SU-DHL-6 (cell line): ENCODE data around the gene FLOT2.

ENCODE experiments used
- H2AFZ ChIP-seq: fragments of 200-600 bp; sonication (generic); 2 replicates; pipeline ENCODE4 v1.6.1; 2014; ENCODE audit warnings: low read depth, mild to moderate bottlenecking, moderate library complexity, mixed read lengths, antibody characterized with exemption, low read length; ENCODE audit not compliant: severe bottlenecking
- H3F3A ChIP-seq: fragments of 200-600 bp; shearing (Covaris generic); 2 replicates; pipeline ENCODE4 v1.6.0; 2016; ENCODE audit warnings: antibody characterized with exemption, mild to moderate bottlenecking; ENCODE audit not compliant: insufficient read depth
- H3K27ac ChIP-seq: fragments of 200-600 bp; sonication (generic); 2 replicates; pipeline ENCODE4 v1.5.1; 2016; ENCODE audit warnings: low read depth, mild to moderate bottlenecking, low read length, moderate library complexity, mixed read lengths
- H3K27me3 ChIP-seq: fragments of 200-600 bp; sonication (generic), shearing (Covaris generic); 2 replicates; pipeline ENCODE4 v1.6.0; 2014; ENCODE audit warnings: mild to moderate bottlenecking, low read length
- H3K36me3 ChIP-seq: fragments of 200-600 bp; sonication (generic); 2 replicates; pipeline ENCODE4 v1.6.1; 2014; ENCODE audit warnings: mild to moderate bottlenecking, low read length, mixed read lengths
- H3K4me2 ChIP-seq: fragments of 300-600, 200-600 bp; shearing (Covaris generic), sonication (generic); 2 replicates; pipeline ENCODE4 v1.6.0; 2014; ENCODE audit warnings: low read length, low read depth, mild to moderate bottlenecking; ENCODE audit not compliant: poor library complexity, severe bottlenecking
- H3K4me3 ChIP-seq: fragments of 200-600 bp; sonication (generic); 2 replicates; pipeline ENCODE4 v1.5.1; 2014; ENCODE audit warnings: antibody characterized with exemption, low read length, mild to moderate bottlenecking, mixed read lengths; ENCODE audit not compliant: insufficient read depth, poor library complexity, severe bottlenecking
- H3K79me2 ChIP-seq: fragments of 200-600 bp; sonication (generic); 2 replicates; pipeline ENCODE4 v1.6.1; 2014; ENCODE audit warnings: mild to moderate bottlenecking, low read length, moderate library complexity; ENCODE audit not compliant: insufficient read depth
- H3K9ac ChIP-seq: fragments of 200-600 bp; sonication (generic); 2 replicates; pipeline ENCODE4 v1.7.0; 2014; ENCODE audit warnings: mild to moderate bottlenecking, low read length
- H3K9me2 ChIP-seq: fragments of 200-600 bp; sonication (generic); replicated peaks from 2 replicates; pipeline ENCODE4 v1.6.1; 2014; ENCODE audit warnings: low read length; ENCODE audit not compliant: insufficient read depth
- H3K9me3 ChIP-seq: fragments of 200-600 bp; sonication (generic); 2 replicates; pipeline ENCODE4 v1.6.1; 2014; ENCODE audit warnings: low read length, mixed read lengths; ENCODE audit not compliant: insufficient read depth
- H4K20me1 ChIP-seq: fragments of 200-600 bp; sonication (generic); 2 replicates; pipeline ENCODE4 v1.6.1; 2014; ENCODE audit warnings: low read depth, mild to moderate bottlenecking, antibody characterized with exemption, low read length, moderate library complexity, mixed read lengths
- EZH2phosphoT487 ChIP-seq: fragments of 200-600 bp; sonication (generic), shearing (Covaris generic); conservative IDR thresholded peaks from 2 replicates; pipeline ENCODE4 v1.6.1; 2018; ENCODE audit warnings: mild to moderate bottlenecking, antibody characterized with exemption, low read length, moderate library complexity, mixed read lengths
- TF ChIP-seq, protein P1 (sequence below): fragments of 200-600 bp; sonication (generic); IDR thresholded peaks from one replicate; pipeline ENCODE4 v1.5.1; 2017; ENCODE audit warnings: antibody characterized with exemption, mild to moderate bottlenecking, low read length, moderate library complexity; ENCODE audit not compliant: insufficient read depth, poor library complexity, severe bottlenecking

Gene FLOT2

DNA sequence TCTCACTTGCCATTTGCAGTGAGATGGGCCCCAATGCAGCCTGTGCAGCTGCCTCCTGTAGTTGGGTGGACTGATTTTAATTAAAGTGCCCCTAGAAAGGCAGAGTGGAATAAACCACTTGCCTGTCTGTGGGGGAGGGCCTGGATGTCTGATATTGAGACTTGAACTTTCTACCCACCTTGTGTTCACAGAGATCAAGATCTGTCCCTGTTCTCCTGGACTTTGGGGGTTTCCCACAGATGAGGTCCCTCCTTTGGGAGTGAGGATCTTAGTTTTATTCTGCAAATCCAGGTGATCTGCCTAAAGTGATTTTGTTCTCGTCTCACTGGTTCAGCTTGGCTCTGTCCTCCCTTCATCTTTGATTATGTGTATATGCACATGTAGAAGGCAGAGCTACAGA lies 13.0 kb upstream of the FLOT2 start:
- H3K4me2 ChIP-seq, result no peak overlapping the region
- peaks cover 31% of the 10 kb centered on the region for H3K36me3 ChIP-seq
- 0 out of 2 replicates have a peak, but pooled peaks cover 3% of the 10 kb centered on the region for H3K79me2 ChIP-seq
- peaks cover 4% of the 10 kb centered on the region; the same call in 1 of the 2 replicates for H3F3A ChIP-seq
- TF ChIP-seq, protein P1, sequence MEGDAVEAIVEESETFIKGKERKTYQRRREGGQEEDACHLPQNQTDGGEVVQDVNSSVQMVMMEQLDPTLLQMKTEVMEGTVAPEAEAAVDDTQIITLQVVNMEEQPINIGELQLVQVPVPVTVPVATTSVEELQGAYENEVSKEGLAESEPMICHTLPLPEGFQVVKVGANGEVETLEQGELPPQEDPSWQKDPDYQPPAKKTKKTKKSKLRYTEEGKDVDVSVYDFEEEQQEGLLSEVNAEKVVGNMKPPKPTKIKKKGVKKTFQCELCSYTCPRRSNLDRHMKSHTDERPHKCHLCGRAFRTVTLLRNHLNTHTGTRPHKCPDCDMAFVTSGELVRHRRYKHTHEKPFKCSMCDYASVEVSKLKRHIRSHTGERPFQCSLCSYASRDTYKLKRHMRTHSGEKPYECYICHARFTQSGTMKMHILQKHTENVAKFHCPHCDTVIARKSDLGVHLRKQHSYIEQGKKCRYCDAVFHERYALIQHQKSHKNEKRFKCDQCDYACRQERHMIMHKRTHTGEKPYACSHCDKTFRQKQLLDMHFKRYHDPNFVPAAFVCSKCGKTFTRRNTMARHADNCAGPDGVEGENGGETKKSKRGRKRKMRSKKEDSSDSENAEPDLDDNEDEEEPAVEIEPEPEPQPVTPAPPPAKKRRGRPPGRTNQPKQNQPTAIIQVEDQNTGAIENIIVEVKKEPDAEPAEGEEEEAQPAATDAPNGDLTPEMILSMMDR, result no peak
- no peak for TF ChIP-seq EZH2phosphoT487
- no peak overlapping the region for H2AFZ ChIP-seq
- H3K27ac ChIP-seq, result no peak overlapping the region
- H3K27me3 ChIP-seq, result no peaks in the 10 kb centered on the region
- no peaks in the 10 kb centered on the region for H4K20me1 ChIP-seq
- H3K9me3 ChIP-seq, result no peaks in the 10 kb centered on the region
- no peak overlapping the region for H3K9ac ChIP-seq
- H3K4me3 ChIP-seq, result no peak overlapping the region
- no peaks in the 10 kb centered on the region for H3K9me2 ChIP-seq

DNA sequence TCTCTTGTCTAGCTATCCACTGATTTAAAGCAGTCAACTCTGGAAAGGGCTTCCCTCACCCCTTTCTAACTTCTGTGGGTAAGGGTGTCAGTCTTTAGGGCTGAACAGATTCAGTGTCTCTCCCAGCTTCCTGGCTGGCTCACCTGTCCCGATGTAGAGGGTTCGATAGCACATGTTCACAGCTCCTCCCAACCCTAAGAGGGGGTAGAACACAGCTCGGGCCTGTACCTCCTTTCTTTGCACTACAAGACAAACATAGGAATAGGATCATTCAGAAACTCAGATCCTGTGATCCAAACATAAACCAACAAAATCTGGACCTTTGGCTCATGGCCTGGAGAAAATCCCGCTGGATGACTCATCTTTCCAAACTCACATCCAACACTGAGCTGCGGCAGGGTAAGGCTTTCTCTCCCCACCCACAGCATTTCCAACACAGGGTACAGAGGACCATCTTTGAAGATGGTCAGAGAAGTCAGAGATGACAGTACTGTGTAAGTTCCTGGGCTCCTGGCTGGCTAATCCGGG lies 11.2 kb upstream of the FLOT2 start:
- H3K36me3 ChIP-seq, result peaks cover 21% of the 10 kb centered on the region; the same call in 1 of the 2 replicates
- no peaks in the 10 kb centered on the region for H3K27me3 ChIP-seq
- H3K9ac ChIP-seq, result no peak overlapping the region
- no peaks in the 10 kb centered on the region for H4K20me1 ChIP-seq
- peaks cover 20% of the 10 kb centered on the region for H3F3A ChIP-seq
- H3K79me2 ChIP-seq, result no peaks in the 10 kb centered on the region
- H3K4me2 ChIP-seq, result no peak overlapping the region
- H3K9me3 ChIP-seq, result no peaks in the 10 kb centered on the region
- no peak overlapping the region for H3K4me3 ChIP-seq
- no peak overlapping the region for H2AFZ ChIP-seq
- TF ChIP-seq, protein P1, result no peak
- TF ChIP-seq EZH2phosphoT487, result no peak
- no peak overlapping the region for H3K27ac ChIP-seq
- H3K9me2 ChIP-seq, result no peaks in the 10 kb centered on the region

DNA sequence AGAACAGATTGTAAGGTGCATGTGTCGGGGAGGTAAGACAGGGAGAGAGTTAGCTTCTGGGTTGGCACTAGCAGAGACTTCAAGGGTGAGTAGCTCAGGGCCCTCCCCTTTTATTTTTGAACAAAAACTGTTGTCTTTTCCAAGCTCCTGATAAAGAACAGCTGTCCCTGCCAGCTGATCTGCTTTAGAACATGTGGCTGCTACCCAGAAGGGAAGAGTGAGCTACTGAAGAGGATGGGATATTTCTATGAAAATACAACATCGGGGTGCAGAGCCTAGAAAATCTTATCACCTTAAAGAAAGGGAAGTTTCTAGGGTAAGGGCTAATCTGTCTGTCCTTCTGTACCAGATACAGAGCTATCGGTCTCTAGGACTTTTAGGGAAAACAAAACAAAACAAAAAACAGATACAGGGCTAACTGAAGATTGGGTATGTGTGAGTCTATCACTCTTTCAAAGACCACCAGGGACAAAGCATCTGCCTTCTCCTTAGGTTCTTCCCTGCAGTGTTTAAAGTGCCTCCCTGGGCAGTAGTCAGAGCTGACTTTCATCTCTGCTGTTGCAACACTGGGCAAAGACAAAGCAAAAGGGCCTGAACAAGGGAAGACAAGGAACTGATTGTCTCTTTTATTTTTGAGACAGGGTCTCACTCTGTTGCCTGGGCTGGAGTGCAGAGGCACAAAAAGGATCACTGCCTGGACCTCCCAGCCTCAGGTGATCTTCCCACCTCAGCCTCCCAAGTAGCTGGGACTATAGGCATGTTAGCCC lies 10.4 kb upstream of the FLOT2 start:
- Histone ChIP-seq H3F3A (peaks cover 20% of the 10 kb centered on the region), H2AFZ (no peak overlapping the region), H3K9me2 (no peaks in the 10 kb centered on the region), H3K4me3 (no peak overlapping the region), H3K79me2 (no peaks in the 10 kb centered on the region), H4K20me1 (no peaks in the 10 kb centered on the region), H3K9ac (no peak overlapping the region), H3K27ac (no peak overlapping the region), H3K36me3 (peaks cover 21% of the 10 kb centered on the region; the same call in 1 of the 2 replicates), H3K27me3 (no peaks in the 10 kb centered on the region), H3K9me3 (no peaks in the 10 kb centered on the region), H3K4me2 (no peak overlapping the region)
- TF ChIP-seq EZH2phosphoT487, result no peak
- TF ChIP-seq, protein P1, result no peak
